Panc1 (cell line): Measurements from ENCODE around the gene ZBTB18. TPM values are rescaled to one million over a fixed set of nuclear protein-coding genes. Genes with fewer than 3 reads are reported as not detected.

Source experiments
- ATAC-seq: fragments of 200-7000 bp; cut with Tn5 transposase; 2 replicates; pipeline ENCODE4 v1.9.1; 2020; ENCODE audit warnings: mild to moderate bottlenecking, moderate library complexity
- BruUV-seq: library from RNA; stranded (reverse); fragments of 400-500 nt; replicated peaks from 2 replicates; lab custom pipeline; 2021; lab: Mats Ljungman, UMichigan
- CTCF ChIA-PET: fragments of 300-600 bp; sonication (Branson Sonifier 250); formaldehyde crosslinking; loops from one replicate; lab custom pipeline; 2022; ENCODE audit warnings: antibody characterized with exemption; lab: Charles Lee
- POLR2A ChIA-PET: fragments of 300-600 bp; sonication (Branson Sonifier 250); formaldehyde crosslinking; loops from one replicate; lab custom pipeline; 2022; ENCODE audit warnings: antibody characterized with exemption; lab: Charles Lee
- DNase-seq: peaks from one replicate; pipeline ENCODE4 v3.0.0-alpha.2; 2010; ENCODE audit warnings: low read depth, low spot score
- H3K27ac ChIP-seq: 2 replicates; pipeline ENCODE4 v1.5.1; 2011; ENCODE audit warnings: mild to moderate bottlenecking, low read length, inconsistent platforms
- H3K27me3 ChIP-seq: fragments of 200-500 bp; sonication (Bioruptor generic); 2 replicates; pipeline ENCODE4 v1.6.0; 2014; ENCODE audit warnings: low read length, inconsistent platforms; ENCODE audit not compliant: control insufficient read depth, insufficient read depth
- H3K36me3 ChIP-seq: fragments of 200-500 bp; sonication (Bioruptor generic); 2 replicates; pipeline ENCODE4 v1.5.1; 2014; ENCODE audit warnings: inconsistent platforms, mild to moderate bottlenecking, low read length, moderate library complexity; ENCODE audit not compliant: control insufficient read depth, insufficient read depth
- H3K4me1 ChIP-seq: 2 replicates; pipeline ENCODE4 v1.5.1; 2011; ENCODE audit warnings: inconsistent platforms, mild to moderate bottlenecking, low read length, moderate library complexity; ENCODE audit not compliant: control insufficient read depth, insufficient read depth
- H3K4me3 ChIP-seq, 2 experiments: 2 replicates each; pipeline ENCODE4 v1.5.1; 2011 to 2012; ENCODE audit warnings: low read depth in 2 of 2, low read length in 2 of 2, mild to moderate bottlenecking in 2 of 2, inconsistent platforms in 1 of 2, moderate library complexity in 1 of 2
- H3K9me3 ChIP-seq: fragments of 200-500 bp; sonication (Bioruptor generic); 2 replicates; pipeline ENCODE4 v1.5.1; 2014; ENCODE audit warnings: low read depth, mild to moderate bottlenecking, inconsistent platforms, low read length, moderate library complexity; ENCODE audit not compliant: control insufficient read depth, insufficient read depth
- POLR2AphosphoS5 ChIP-seq: IDR thresholded peaks from 2 replicates; pipeline ENCODE4 v1.6.1; 2012; ENCODE audit warnings: mild to moderate bottlenecking, low read depth, low read length, moderate library complexity
- SIN3A ChIP-seq: IDR thresholded peaks from 2 replicates; pipeline ENCODE4 v1.6.1; 2012; ENCODE audit warnings: low read depth, mild to moderate bottlenecking, low read length, moderate library complexity, borderline replicate concordance; ENCODE audit not compliant: insufficient read depth
- TCF7L2 ChIP-seq: IDR thresholded peaks from 2 replicates; pipeline ENCODE4 v1.6.1; 2011; ENCODE audit warnings: mild to moderate bottlenecking, low read depth, low read length, inconsistent platforms
- in situ Hi-C: cut with HindIII; loops from 2 replicates; pipeline ENCODE4 v1.10.0; 2016; ENCODE audit warnings: low sequenced_read_pairs, low pct_unique_long_range_greater_than_20kb
- intact Hi-C: fragments of 100-400 bp; cut with micrococcal nuclease; formaldehyde crosslinking; loops from one replicate; pipeline ENCODE4 v1.10.0; 2022; ENCODE audit not compliant: unreplicated experiment
- total RNA-seq: library from RNA; stranded (reverse); gene quantifications from one replicate; pipeline ENCODE4 v1.2.1, GENCODE V29; 2021; ENCODE audit not compliant: unreplicated experiment
- TF ChIP-seq, protein P1 (sequence below): fragments of 450-650 bp; IDR thresholded peaks from 2 replicates; pipeline ENCODE4 v1.5.1; 2017; ENCODE audit warnings: mild to moderate bottlenecking
- TF ChIP-seq, protein P2 (sequence below), 2 experiments: IDR thresholded peaks; 2 replicates each; pipeline ENCODE4 v1.6.1; 2011 to 2012; ENCODE audit warnings: low read depth in 2 of 2, control low read depth in 1 of 2, low read length in 1 of 2, mild to moderate bottlenecking in 1 of 2, moderate library complexity in 1 of 2; ENCODE audit not compliant: insufficient read depth in 1 of 2

Gene ZBTB18
- total RNA-seq, 1 experiment from 2014 or later = 9.9 TPM

DNA sequence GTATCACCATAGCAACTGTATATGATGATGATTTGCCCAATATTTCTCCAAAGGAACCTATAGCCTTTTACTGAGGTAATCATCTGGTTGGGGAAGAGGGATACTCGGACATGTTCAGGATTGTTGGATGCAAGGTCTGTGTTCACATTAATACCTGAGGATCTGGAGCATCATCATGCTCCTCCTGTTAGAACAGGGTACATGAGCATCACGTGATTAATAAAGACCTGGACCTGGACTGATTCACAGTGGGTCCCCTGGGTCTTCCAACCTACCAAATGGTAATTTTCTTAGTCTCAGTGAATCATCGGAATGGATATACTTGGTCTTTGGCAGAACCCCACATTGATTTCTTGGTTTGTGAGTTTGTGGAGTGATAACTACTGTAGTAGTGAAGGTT is 45.6 kb upstream of the ZBTB18 start:
- intact Hi-C loops (no loop called here), in situ Hi-C loops (no loop called here)
- ChIA-PET POLR2A (no interaction called here), CTCF (no interaction called here)
- Histone ChIP-seq H3K4me3 (no peak overlapping the region), H3K9me3 (no peaks in the 10 kb centered on the region), H3K36me3 (no peaks in the 10 kb centered on the region), H3K4me1 (no peaks in the 10 kb centered on the region), H3K27ac (no peak overlapping the region), H3K27me3 (no peaks in the 10 kb centered on the region; the same call in 1 of the 2 replicates)
- TF ChIP-seq, protein P1, sequence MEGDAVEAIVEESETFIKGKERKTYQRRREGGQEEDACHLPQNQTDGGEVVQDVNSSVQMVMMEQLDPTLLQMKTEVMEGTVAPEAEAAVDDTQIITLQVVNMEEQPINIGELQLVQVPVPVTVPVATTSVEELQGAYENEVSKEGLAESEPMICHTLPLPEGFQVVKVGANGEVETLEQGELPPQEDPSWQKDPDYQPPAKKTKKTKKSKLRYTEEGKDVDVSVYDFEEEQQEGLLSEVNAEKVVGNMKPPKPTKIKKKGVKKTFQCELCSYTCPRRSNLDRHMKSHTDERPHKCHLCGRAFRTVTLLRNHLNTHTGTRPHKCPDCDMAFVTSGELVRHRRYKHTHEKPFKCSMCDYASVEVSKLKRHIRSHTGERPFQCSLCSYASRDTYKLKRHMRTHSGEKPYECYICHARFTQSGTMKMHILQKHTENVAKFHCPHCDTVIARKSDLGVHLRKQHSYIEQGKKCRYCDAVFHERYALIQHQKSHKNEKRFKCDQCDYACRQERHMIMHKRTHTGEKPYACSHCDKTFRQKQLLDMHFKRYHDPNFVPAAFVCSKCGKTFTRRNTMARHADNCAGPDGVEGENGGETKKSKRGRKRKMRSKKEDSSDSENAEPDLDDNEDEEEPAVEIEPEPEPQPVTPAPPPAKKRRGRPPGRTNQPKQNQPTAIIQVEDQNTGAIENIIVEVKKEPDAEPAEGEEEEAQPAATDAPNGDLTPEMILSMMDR = no peak
- TF ChIP-seq TCF7L2 (no peak), POLR2AphosphoS5 (no peak), SIN3A (no peak)
- TF ChIP-seq, protein P2, sequence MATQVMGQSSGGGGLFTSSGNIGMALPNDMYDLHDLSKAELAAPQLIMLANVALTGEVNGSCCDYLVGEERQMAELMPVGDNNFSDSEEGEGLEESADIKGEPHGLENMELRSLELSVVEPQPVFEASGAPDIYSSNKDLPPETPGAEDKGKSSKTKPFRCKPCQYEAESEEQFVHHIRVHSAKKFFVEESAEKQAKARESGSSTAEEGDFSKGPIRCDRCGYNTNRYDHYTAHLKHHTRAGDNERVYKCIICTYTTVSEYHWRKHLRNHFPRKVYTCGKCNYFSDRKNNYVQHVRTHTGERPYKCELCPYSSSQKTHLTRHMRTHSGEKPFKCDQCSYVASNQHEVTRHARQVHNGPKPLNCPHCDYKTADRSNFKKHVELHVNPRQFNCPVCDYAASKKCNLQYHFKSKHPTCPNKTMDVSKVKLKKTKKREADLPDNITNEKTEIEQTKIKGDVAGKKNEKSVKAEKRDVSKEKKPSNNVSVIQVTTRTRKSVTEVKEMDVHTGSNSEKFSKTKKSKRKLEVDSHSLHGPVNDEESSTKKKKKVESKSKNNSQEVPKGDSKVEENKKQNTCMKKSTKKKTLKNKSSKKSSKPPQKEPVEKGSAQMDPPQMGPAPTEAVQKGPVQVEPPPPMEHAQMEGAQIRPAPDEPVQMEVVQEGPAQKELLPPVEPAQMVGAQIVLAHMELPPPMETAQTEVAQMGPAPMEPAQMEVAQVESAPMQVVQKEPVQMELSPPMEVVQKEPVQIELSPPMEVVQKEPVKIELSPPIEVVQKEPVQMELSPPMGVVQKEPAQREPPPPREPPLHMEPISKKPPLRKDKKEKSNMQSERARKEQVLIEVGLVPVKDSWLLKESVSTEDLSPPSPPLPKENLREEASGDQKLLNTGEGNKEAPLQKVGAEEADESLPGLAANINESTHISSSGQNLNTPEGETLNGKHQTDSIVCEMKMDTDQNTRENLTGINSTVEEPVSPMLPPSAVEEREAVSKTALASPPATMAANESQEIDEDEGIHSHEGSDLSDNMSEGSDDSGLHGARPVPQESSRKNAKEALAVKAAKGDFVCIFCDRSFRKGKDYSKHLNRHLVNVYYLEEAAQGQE (IDR thresholded peaks at IDR 0.05; ENCODE audit: insufficient read depth in 1 of 2, low read depth in 2 of 2, low read length in 1 of 2) = no peak
- BruUV-seq = no TSS peak
- DNase-seq = no peak
- no peak for ATAC-seq

DNA sequence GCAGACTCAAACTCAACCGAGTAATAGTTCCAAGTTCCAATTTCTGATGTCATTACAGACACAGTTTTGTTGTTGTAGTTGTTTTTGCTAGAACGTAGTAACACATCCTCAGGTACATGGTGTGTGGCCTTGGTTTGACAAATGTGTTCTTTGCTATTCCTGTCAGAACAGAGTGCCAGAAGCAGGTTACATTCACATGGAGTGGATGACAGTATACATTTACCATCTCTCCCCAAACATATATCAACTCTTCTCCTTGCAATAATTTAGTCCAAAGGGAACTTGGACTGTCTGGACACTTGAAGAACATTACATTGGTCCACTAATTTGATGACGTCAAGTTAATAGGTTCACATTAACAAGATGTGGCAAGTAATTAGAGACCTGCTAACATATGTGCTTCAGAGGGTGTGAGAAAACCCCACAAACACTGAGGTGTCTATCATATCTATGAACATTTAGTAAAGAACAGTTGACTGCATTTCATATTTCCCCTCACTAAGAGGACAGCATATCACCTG is 44.6 kb upstream of the ZBTB18 start:
- BruUV-seq = no TSS peak
- POLR2A ChIA-PET = no interaction called here

More for the DNA sequence above, 44.6 kb upstream of the ZBTB18 start:
- H3K4me3 ChIP-seq = no peak overlapping the region
- no peaks in the 10 kb centered on the region for H3K9me3 ChIP-seq
- H3K36me3 ChIP-seq = no peaks in the 10 kb centered on the region
- TF ChIP-seq, protein P1 = no peak
- TF ChIP-seq, protein P2 (IDR thresholded peaks at IDR 0.05; ENCODE audit: insufficient read depth in 1 of 2, low read depth in 2 of 2, low read length in 1 of 2) = no peak
- no peak for TF ChIP-seq SIN3A
- no peak for TF ChIP-seq TCF7L2
- no peak for TF ChIP-seq POLR2AphosphoS5
- intact Hi-C loops (no loop called here), in situ Hi-C loops (no loop called here)
- no peak overlapping the region for H3K27ac ChIP-seq
- H3K27me3 ChIP-seq = peaks cover 1% of the 10 kb centered on the region; the same call in 1 of the 2 replicates
- DNase-seq = no peak
- no peak for ATAC-seq
- CTCF ChIA-PET = no interaction called here
- no peaks in the 10 kb centered on the region for H3K4me1 ChIP-seq
